HepG2 (cell line): ENCODE measurements around the gene ANKRD10. TPM values are rescaled to one million over a fixed set of nuclear protein-coding genes. Genes with fewer than 3 reads are reported as not detected.

Experiments used
- ATAC-seq: fragments of 200-7000 bp; cut with Tn5 transposase; 3 replicates; pipeline ENCODE4 v1.9.1; 2020; ENCODE audit warnings: mild to moderate bottlenecking, moderate library complexity
- BruUV-seq: library from RNA; stranded (reverse); fragments of 400-500 nt; replicated peaks from 2 replicates; lab custom pipeline; 2021; lab: Mats Ljungman, UMichigan
- CTCF ChIA-PET: fragments of 300-600 bp; formaldehyde crosslinking; extraction: SDS; loops from one replicate; lab custom pipeline; 2021; ENCODE audit warnings: low total read pairs, inconsistent platforms, low intra/inter-chr PET ratio; lab: Yijun Ruan, JAX
- POLR2A ChIA-PET: fragments of 350-600 bp; sonication (Branson Sonifier 250); formaldehyde crosslinking; loops from one replicate; lab custom pipeline; 2020; ENCODE audit warnings: antibody characterized with exemption, inconsistent platforms; lab: Yijun Ruan, JAX
- DNase-seq: peaks from one replicate; pipeline ENCODE4 v3.0.0-alpha.2; 2015; ENCODE audit warnings: low spot score
- FAIRE-seq: peaks from 3 replicates; lab custom pipeline; 2011; peaks lifted over from hg19 to GRCh38; lab: Jason Lieb, UNC
- H2AFZ ChIP-seq: one replicate; pipeline ENCODE4 v1.6.1; 2011; ENCODE audit warnings: low read length, inconsistent platforms
- H3K27ac ChIP-seq: fragments of 300-600 bp; 3 replicates; pipeline ENCODE4 v1.8.0; 2011; ENCODE audit warnings: mixed run types, mild to moderate bottlenecking, mixed read lengths, low read length, inconsistent platforms; ENCODE audit not compliant: insufficient read depth; ENCODE audit errors: extremely low read length
- H3K27me3 ChIP-seq, 2 experiments: fragments of 200-600 bp in 1 of 2; 2 replicates in 1 of 2; 3 replicates in 1 of 2; pipeline versions ENCODE4 v1.6.0 to v1.8.0; 2011; ENCODE audit warnings: low read length in 2 of 2, mild to moderate bottlenecking in 2 of 2, moderate library complexity in 2 of 2, inconsistent platforms in 1 of 2; ENCODE audit not compliant: insufficient read depth in 2 of 2, control insufficient read depth in 1 of 2
- H3K36me3 ChIP-seq, 2 experiments: fragments of 200-600 bp in 1 of 2; replicated peaks in 1 of 2; 2 replicates in 1 of 2; 3 replicates in 1 of 2; pipeline versions ENCODE4 v1.5.1 to v1.8.0; 2011; ENCODE audit warnings: low read length in 2 of 2, inconsistent platforms in 1 of 2; ENCODE audit not compliant: insufficient read depth in 2 of 2, control insufficient read depth in 1 of 2
- H3K4me1 ChIP-seq: 2 replicates; pipeline ENCODE4 v1.5.1; 2012; ENCODE audit warnings: low read length, inconsistent platforms; ENCODE audit not compliant: insufficient read depth
- H3K4me2 ChIP-seq: 2 replicates; pipeline ENCODE4 v1.6.0; 2011; ENCODE audit warnings: low read depth, low read length, inconsistent platforms
- H3K4me3 ChIP-seq, 3 experiments: fragments of 200-600 bp in 1 of 3; sonication (generic), shearing (Covaris generic) in 1 of 3; replicated peaks in 1 of 3; 2 replicates each; pipeline ENCODE4 v1.5.1; 2011 to 2016; ENCODE audit warnings: low read length in 3 of 3, inconsistent platforms in 2 of 3, low read depth in 2 of 3, mild to moderate bottlenecking in 2 of 3, control low read depth in 1 of 3, mixed read lengths in 1 of 3; ENCODE audit not compliant: insufficient read depth in 1 of 3
- H3K79me2 ChIP-seq: one replicate; pipeline ENCODE4 v1.6.1; 2011; ENCODE audit warnings: low read length, inconsistent platforms; ENCODE audit not compliant: insufficient read depth
- H3K9ac ChIP-seq: 2 replicates; pipeline ENCODE4 v1.6.0; 2011; ENCODE audit warnings: mild to moderate bottlenecking, low read depth, low read length, inconsistent platforms; ENCODE audit not compliant: insufficient read depth
- H3K9me3 ChIP-seq: 2 replicates; pipeline ENCODE4 v1.5.1; 2012; ENCODE audit warnings: mild to moderate bottlenecking, low read length
- H4K20me1 ChIP-seq: 2 replicates; pipeline ENCODE4 v1.6.0; 2011; ENCODE audit warnings: inconsistent platforms, mild to moderate bottlenecking, low read length, moderate library complexity; ENCODE audit not compliant: insufficient read depth
- ASH2L ChIP-seq: fragments of 300-600, 200-600 bp; sonication (generic); IDR thresholded peaks from 2 replicates; pipeline ENCODE4 v1.7.0; 2017; ENCODE audit warnings: low read depth, mild to moderate bottlenecking, moderate library complexity, mixed read lengths, low read length; ENCODE audit not compliant: insufficient read length
- ESRRA ChIP-seq: sonication (generic); formaldehyde crosslinking; IDR thresholded peaks from 2 replicates; pipeline ENCODE4 v1.5.1; 2020; ENCODE audit warnings: mild to moderate bottlenecking, low read depth, missing genetic modification reagents
- HMGXB4 ChIP-seq, 2 experiments: sonication (generic) in 1 of 2; formaldehyde crosslinking in 1 of 2; IDR thresholded peaks; 2 replicates each; pipeline versions ENCODE4 v1.4.0 to v1.6.1; 2018 to 2020; ENCODE audit warnings: missing genetic modification reagents in 2 of 2, borderline replicate concordance in 1 of 2, low read depth in 1 of 2, mild to moderate bottlenecking in 1 of 2, missing biosample characterization in 1 of 2
- MXD1 ChIP-seq: sonication (generic); formaldehyde crosslinking; IDR thresholded peaks from 2 replicates; pipeline ENCODE4 v1.4.0; 2020; ENCODE audit warnings: mild to moderate bottlenecking, missing genetic modification reagents
- PAWR ChIP-seq: sonication (generic); formaldehyde crosslinking; IDR thresholded peaks from 2 replicates; pipeline ENCODE4 v1.4.0; 2020; ENCODE audit warnings: missing genetic modification reagents, mild to moderate bottlenecking, borderline replicate concordance
- ZFY ChIP-seq: sonication (generic); formaldehyde crosslinking; IDR thresholded peaks from 2 replicates; pipeline ENCODE4 v1.4.0; 2020; ENCODE audit warnings: missing genetic modification reagents
- ZNF274 ChIP-seq: sonication (generic); formaldehyde crosslinking; IDR thresholded peaks from 2 replicates; pipeline ENCODE4 v1.5.1; 2020; ENCODE audit warnings: mild to moderate bottlenecking, missing genetic modification reagents
- ZNF30 ChIP-seq: sonication (generic); formaldehyde crosslinking; IDR thresholded peaks from 2 replicates; pipeline ENCODE4 v1.5.0; 2020; ENCODE audit warnings: mild to moderate bottlenecking, missing genetic modification reagents
- WGBS: methylation state at CpG from one replicate; pipeline ENCODE4 v1.1.6; 2017; ENCODE audit warnings: low lambda C conversion rate; 5-methylcytosine and 5-hydroxymethylcytosine counted together
- in situ Hi-C: cut with HindIII; loops from 2 replicates; pipeline ENCODE4 v1.10.0; 2017; ENCODE audit warnings: low pct_unique_long_range_greater_than_20kb; ENCODE audit not compliant: extremely low pct_ligation_motif_present
- intact Hi-C: fragments of 100-400 bp; cut with micrococcal nuclease; formaldehyde crosslinking; loops from one replicate; pipeline ENCODE4 v1.10.0; 2022; ENCODE audit not compliant: unreplicated experiment
- polyA plus RNA-seq, 8 experiments: library from polyadenylated mRNA; depleted of rRNA in 3 of 8; stranded (reverse) in 7 of 8; unstranded in 1 of 8; fragments of >200 nt; fragmentation: Illumina TruSeq in 4 of 8; extraction: Trizol in 4 of 8; gene quantifications; 2 replicates each; pipeline versions ENCODE4 v1.2.1 to v1.2.3, GENCODE V29; 2011 to 2016; ENCODE audit warnings: low read depth in 4 of 8, missing spikeins in 1 of 8, mixed read lengths in 1 of 8; ENCODE audit not compliant: insufficient read depth in 1 of 8
- total RNA-seq, 5 experiments: library from RNA; depleted of rRNA; stranded (reverse); fragments of >200 nt; fragmentation: Illumina TruSeq; extraction: Trizol; gene quantifications; 2 replicates each; pipeline ENCODE4 v1.2.3, GENCODE V29; 2016; ENCODE audit warnings: low read depth in 1 of 5
- TF ChIP-seq, protein P1 (sequence below): sonication (generic); formaldehyde crosslinking; IDR thresholded peaks from 2 replicates; pipeline ENCODE4 v1.4.0; 2020; ENCODE audit warnings: missing genetic modification reagents

ANKRD10 gene
- total and polyA plus RNA-seq, 2 of the 13 experiments (the other 11 are each of a cell fraction or from before 2014, with no cell fraction given), result 108 to 115 TPM

DNA sequence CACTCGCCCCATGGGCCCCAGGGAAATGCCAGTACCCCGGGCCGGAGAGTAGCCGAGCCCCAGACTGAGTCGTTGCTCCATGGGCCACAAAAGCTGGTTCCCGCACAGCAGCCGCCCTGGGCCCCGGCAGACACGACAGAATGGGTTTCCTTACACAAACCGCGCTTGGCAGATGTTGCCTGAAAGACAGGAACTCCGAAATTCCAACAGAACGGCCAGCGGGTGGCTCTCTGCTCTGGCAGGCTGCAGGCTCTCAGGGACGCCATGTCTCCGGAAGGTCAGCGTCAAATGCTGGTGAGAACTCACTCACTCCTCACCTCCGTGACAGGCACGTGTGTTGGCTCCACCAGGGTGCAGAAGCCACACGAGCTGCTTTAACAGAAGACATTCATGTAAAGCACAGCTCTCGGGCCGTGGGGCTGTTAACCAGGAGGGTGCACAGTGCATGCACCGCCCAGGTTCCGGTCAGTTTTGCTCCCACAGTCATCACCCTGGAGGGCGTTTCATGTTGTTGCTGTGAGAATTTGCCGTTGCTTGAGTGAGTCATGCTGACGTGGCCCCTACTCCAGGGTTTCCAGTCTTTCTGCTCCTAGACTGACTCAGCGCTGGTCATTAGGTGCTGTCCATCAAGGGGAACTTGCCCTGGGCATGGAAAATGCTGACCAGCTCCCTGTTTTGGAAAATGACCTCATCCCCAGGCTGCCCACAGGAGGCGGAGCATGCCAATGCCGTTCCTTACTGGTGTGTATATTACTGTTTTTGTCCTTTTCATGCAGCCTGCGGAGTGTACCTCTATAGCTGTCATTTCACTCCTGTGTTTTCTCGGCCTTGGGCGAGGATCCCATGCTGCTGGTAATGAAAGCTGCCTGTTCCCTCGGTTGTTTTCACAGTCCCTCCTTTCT lies 44.8 kb downstream of the ANKRD10 start (continued):
- TF ChIP-seq HMGXB4 (CRISPR knock-in tag; IDR thresholded peaks at IDR 0.05; ENCODE audit: borderline replicate concordance in 1 of 2, low read depth in 1 of 2), result peak in 1 of 2 experiments; percentile 53; a peak in 1 of 4 replicates
- TF ChIP-seq ZFY, result peak; percentile 45; the same call in 1 of the 2 replicates
- TF ChIP-seq PAWR (CRISPR knock-in tag), result 0 out of 2 replicates have a peak, but pooled peaks have one; percentile 60
- no peak for TF ChIP-seq ZNF30 (CRISPR knock-in tag)
- TF ChIP-seq MXD1 (CRISPR knock-in tag), result peak; percentile 63
- TF ChIP-seq ASH2L, result peak; percentile 40

DNA sequence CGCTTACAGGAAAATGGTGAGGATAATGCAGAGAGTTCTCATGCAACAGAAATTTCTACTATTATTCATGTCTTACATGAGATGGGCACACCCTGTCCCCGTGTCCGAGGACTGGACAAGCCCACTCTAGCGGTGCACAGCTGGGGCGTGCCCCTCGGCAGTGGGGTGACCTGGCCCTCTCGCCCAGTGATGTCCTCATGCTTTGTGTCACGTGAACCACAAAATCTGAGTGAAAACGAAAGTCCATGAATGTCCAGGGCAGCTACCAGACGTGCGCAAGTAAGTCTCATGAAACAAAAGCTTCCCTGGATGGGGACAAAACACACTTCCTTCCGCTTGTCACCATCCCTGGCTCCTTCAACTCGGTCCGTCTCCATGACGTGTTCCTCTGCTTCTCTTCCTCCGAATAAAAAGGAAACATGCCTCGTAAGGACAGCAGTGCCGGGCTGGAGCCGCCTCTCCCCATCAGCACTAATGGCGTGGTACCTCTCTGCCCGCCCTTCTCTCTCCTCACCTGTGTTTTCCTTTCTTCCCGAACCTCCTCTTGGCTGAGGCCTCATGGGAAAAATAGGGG lies 45.6 kb downstream of the ANKRD10 start:
- in situ Hi-C loops (no loop called here), intact Hi-C loops (no loop called here)
- Histone ChIP-seq H3K79me2 (no peaks in the 10 kb centered on the region), H3K9ac (peak overlapping the region; percentile 61; the same call in 1 of the 2 replicates), H3K27me3 (peaks cover 0 to 16% of the 10 kb centered on the region in 2 experiments; a peak in 2 of 5 replicates), H4K20me1 (no peaks in the 10 kb centered on the region), H3K4me3 (peak overlapping the region in 2 of 3 experiments; percentile 45 to 64; a peak in 3 of 6 replicates), H3K36me3 (no peaks in the 10 kb centered on the region), H3K27ac (no peak overlapping the region), H3K4me1 (peaks cover 54% of the 10 kb centered on the region), H2AFZ (no peak overlapping the region), H3K4me2 (peak overlapping the region; percentile 94), H3K9me3 (no peaks in the 10 kb centered on the region)
- no peak for ATAC-seq
- DNase-seq, result no peak
- ChIA-PET CTCF (no interaction called here), POLR2A (interaction anchor here (1.3 to 3.6 kb wide), 4 partner anchors 43 to 254 kb away, joined by 3 to 11 read pairs (median 8); partner anchors contain the start of genes ANKRD10 and NAXD)
- FAIRE-seq, result no peak
- 79% methylated on average over 21 of the region's 22 CpGs for WGBS
- no TSS peak for BruUV-seq
- TF ChIP-seq ESRRA (CRISPR knock-in tag) (0 out of 2 replicates have a peak, but pooled peaks have one; percentile 4), ZNF274 (CRISPR knock-in tag) (0 out of 2 replicates have a peak, but pooled peaks have one; percentile 5)
- TF ChIP-seq, protein P1, sequence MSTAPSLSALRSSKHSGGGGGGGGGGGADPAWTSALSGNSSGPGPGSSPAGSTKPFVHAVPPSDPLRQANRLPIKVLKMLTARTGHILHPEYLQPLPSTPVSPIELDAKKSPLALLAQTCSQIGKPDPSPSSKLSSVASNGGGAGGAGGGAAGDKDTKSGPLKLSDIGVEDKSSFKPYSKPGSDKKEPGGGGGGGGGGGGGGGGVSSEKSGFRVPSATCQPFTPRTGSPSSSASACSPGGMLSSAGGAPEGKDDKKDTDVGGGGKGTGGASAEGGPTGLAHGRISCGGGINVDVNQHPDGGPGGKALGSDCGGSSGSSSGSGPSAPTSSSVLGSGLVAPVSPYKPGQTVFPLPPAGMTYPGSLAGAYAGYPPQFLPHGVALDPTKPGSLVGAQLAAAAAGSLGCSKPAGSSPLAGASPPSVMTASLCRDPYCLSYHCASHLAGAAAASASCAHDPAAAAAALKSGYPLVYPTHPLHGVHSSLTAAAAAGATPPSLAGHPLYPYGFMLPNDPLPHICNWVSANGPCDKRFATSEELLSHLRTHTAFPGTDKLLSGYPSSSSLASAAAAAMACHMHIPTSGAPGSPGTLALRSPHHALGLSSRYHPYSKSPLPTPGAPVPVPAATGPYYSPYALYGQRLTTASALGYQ, result no peak
